ENCODE measurements around the gene CCDC175. TPM values are rescaled to one million over a fixed set of nuclear protein-coding genes. Genes with fewer than 3 reads are reported as not detected.

CCDC175 gene
- total RNA-seq, 1 experiment from 2014 or later = not detected

- H3K9ac ChIP-seq (ENCODE audit: low read length) = no peak overlapping the region
- H3F3A ChIP-seq (ENCODE audit: low read length, unreplicated experiment) = no peaks in the 10 kb centered on the region
- ATAC-seq = no peak
- no peak overlapping the region for H3K27ac ChIP-seq (ENCODE audit: low read length)
- H3K9me2 ChIP-seq (replicated peaks; ENCODE audit: low read length) = no peaks in the 10 kb centered on the region
- POLR2A ChIA-PET (ENCODE audit: unreplicated experiment) = no interaction called here
- H2AFZ ChIP-seq (ENCODE audit: low read length) = no peak overlapping the region
- TF ChIP-seq EZH2 (IDR thresholded peaks at IDR 0.05; ENCODE audit: low read length, unreplicated experiment) (no peak), EZH2phosphoT487 (IDR thresholded peaks at IDR 0.05; ENCODE audit: borderline replicate concordance, low read length) (no peak), CTCF (conservative IDR thresholded peaks at IDR 0.05; ENCODE audit: low read depth, low read length) (no peak)
- CTCF ChIA-PET = no interaction called here
- no peaks in the 10 kb centered on the region for H3K9me3 ChIP-seq (ENCODE audit: low read length)
- H3K4me3 ChIP-seq (ENCODE audit: low read length) = no peak overlapping the region
- DNase-seq = no peak
- H3K36me3 ChIP-seq (ENCODE audit: low read depth, low read length) = no peaks in the 10 kb centered on the region
- no peaks in the 10 kb centered on the region for H3K4me1 ChIP-seq (ENCODE audit: insufficient read depth, low read length)
- peaks cover 48% of the 10 kb centered on the region for H3K27me3 ChIP-seq (ENCODE audit: low read length)
- no peak overlapping the region for H3K4me2 ChIP-seq (ENCODE audit: low read length)
- intact Hi-C loops (cut with micrococcal nuclease) = no loop called here
- no TSS peak for BruUV-seq (replicated peaks)
- no peaks in the 10 kb centered on the region for H3K79me2 ChIP-seq (ENCODE audit: low read length)
- no peaks in the 10 kb centered on the region for H4K20me1 ChIP-seq (ENCODE audit: low read length)
Measured at GRCh38 chr14:59520224-59520623, 56.4 kb downstream of the CCDC175 start.

GRCh38 chr14:59511916-59512575, 64.6 kb downstream of the CCDC175 start:
- Histone ChIP-seq H3K9ac (ENCODE audit: low read length) (no peak overlapping the region), H4K20me1 (ENCODE audit: low read length) (no peaks in the 10 kb centered on the region), H3F3A (ENCODE audit: low read length, unreplicated experiment) (no peaks in the 10 kb centered on the region), H3K4me1 (ENCODE audit: insufficient read depth, low read length) (peaks cover 7% of the 10 kb centered on the region), H3K4me3 (ENCODE audit: low read length) (no peak overlapping the region), H3K4me2 (ENCODE audit: low read length) (no peak overlapping the region), H3K79me2 (ENCODE audit: low read length) (no peaks in the 10 kb centered on the region), H2AFZ (ENCODE audit: low read length) (no peak overlapping the region), H3K36me3 (ENCODE audit: low read depth, low read length) (no peaks in the 10 kb centered on the region), H3K9me3 (ENCODE audit: low read length) (no peaks in the 10 kb centered on the region), H3K27ac (ENCODE audit: low read length) (no peak overlapping the region), H3K9me2 (replicated peaks; ENCODE audit: low read length) (no peaks in the 10 kb centered on the region), H3K27me3 (ENCODE audit: low read length) (peaks cover 5% of the 10 kb centered on the region; the same call in 1 of the 2 replicates)
- no TSS peak for BruUV-seq (replicated peaks)
- ChIA-PET POLR2A (ENCODE audit: unreplicated experiment) (no interaction called here), CTCF (interaction anchor here (0.6 kb wide), 4 partner anchors 12 to 672 kb away, joined by 3 read pairs; no protein-coding TSS in a partner anchor)
- DNase-seq (peak; percentile 50), ATAC-seq (peak; percentile 40)
- intact Hi-C loops (cut with micrococcal nuclease) = no loop called here
- TF ChIP-seq EZH2 (IDR thresholded peaks at IDR 0.05; ENCODE audit: low read length, unreplicated experiment) (no peak), CTCF (conservative IDR thresholded peaks at IDR 0.05; ENCODE audit: low read depth, low read length) (peak; percentile 97)

GRCh38 chr14:59510966-59511365, 65.6 kb downstream of the CCDC175 start:
- Histone ChIP-seq H3K36me3 (ENCODE audit: low read depth, low read length) (no peaks in the 10 kb centered on the region), H3K9me3 (ENCODE audit: low read length) (no peaks in the 10 kb centered on the region), H3K9me2 (replicated peaks; ENCODE audit: low read length) (no peaks in the 10 kb centered on the region), H3K4me1 (ENCODE audit: insufficient read depth, low read length) (peaks cover 7% of the 10 kb centered on the region), H4K20me1 (ENCODE audit: low read length) (no peaks in the 10 kb centered on the region), H3K27me3 (ENCODE audit: low read length) (peaks cover 5% of the 10 kb centered on the region; the same call in 1 of the 2 replicates), H3K4me3 (ENCODE audit: low read length) (no peak overlapping the region), H3K4me2 (ENCODE audit: low read length) (no peak overlapping the region), H2AFZ (ENCODE audit: low read length) (no peak overlapping the region), H3K9ac (ENCODE audit: low read length) (no peak overlapping the region), H3K27ac (ENCODE audit: low read length) (no peak overlapping the region), H3K79me2 (ENCODE audit: low read length) (no peaks in the 10 kb centered on the region), H3F3A (ENCODE audit: low read length, unreplicated experiment) (no peaks in the 10 kb centered on the region)
- no peak for DNase-seq
- BruUV-seq (replicated peaks) = no TSS peak
- no peak for TF ChIP-seq CTCF (conservative IDR thresholded peaks at IDR 0.05; ENCODE audit: low read depth, low read length)
- no peak for TF ChIP-seq EZH2 (IDR thresholded peaks at IDR 0.05; ENCODE audit: low read length, unreplicated experiment)
- no peak for TF ChIP-seq EZH2phosphoT487 (IDR thresholded peaks at IDR 0.05; ENCODE audit: borderline replicate concordance, low read length)
- no peak for ATAC-seq
- POLR2A ChIA-PET (ENCODE audit: unreplicated experiment) = interaction anchor here (0.7 kb wide), 1 partner anchor 671 kb away, joined by 3 read pairs; no protein-coding TSS in a partner anchor
- intact Hi-C loops (cut with micrococcal nuclease) = no loop called here
- CTCF ChIA-PET = no interaction called here

Measured in PC-3 (cell line).